H1 (cell line): ENCODE data around the gene HSF5.

ENCODE experiments used
- ATF3 ChIP-seq: IDR thresholded peaks from 2 replicates; pipeline ENCODE4 v1.6.1; 2011; ENCODE audit warnings: low read depth, mild to moderate bottlenecking, low read length; ENCODE audit not compliant: insufficient read depth
- CTCF ChIP-seq, 3 experiments: IDR thresholded peaks; 1 replicate in 2 of 3; 2 replicates in 1 of 3; pipeline versions ENCODE4 v1.5.1 to v1.6.1; 2011; ENCODE audit warnings: low read length in 3 of 3, mild to moderate bottlenecking in 3 of 3, inconsistent platforms in 2 of 3, low read depth in 1 of 3, moderate library complexity in 1 of 3; ENCODE audit not compliant: insufficient read depth in 1 of 3; ENCODE audit errors: control extremely low read depth in 1 of 3
- EZH2 ChIP-seq: fragments of 200-600 bp; sonication (generic); IDR thresholded peaks from 2 replicates; pipeline ENCODE4 v1.7.1; 2012; ENCODE audit warnings: low read depth, mild to moderate bottlenecking, moderate library complexity, low read length, inconsistent platforms; ENCODE audit not compliant: severe bottlenecking
- HDAC2 ChIP-seq, 2 experiments: fragments of 300-600 bp in 1 of 2; sonication (generic) in 1 of 2; IDR thresholded peaks; 2 replicates each; pipeline ENCODE4 v1.6.1; 2011 to 2012; ENCODE audit warnings: low read depth in 2 of 2, low read length in 2 of 2, mild to moderate bottlenecking in 2 of 2, moderate library complexity in 2 of 2, borderline replicate concordance in 1 of 2, inconsistent platforms in 1 of 2
- HDAC6 ChIP-seq: IDR thresholded peaks from one replicate; pipeline ENCODE4 v1.7.1; 2012; ENCODE audit warnings: low read depth, mild to moderate bottlenecking, inconsistent platforms, low read length, moderate library complexity
- NRF1 ChIP-seq: IDR thresholded peaks from 2 replicates; pipeline ENCODE4 v1.6.1; 2011; ENCODE audit warnings: mild to moderate bottlenecking, low read depth, low read length, improper control_type of control experiment
- POLR2A ChIP-seq, 2 experiments: IDR thresholded peaks; 1 replicate in 1 of 2; 2 replicates in 1 of 2; pipeline ENCODE4 v1.6.1; 2011; ENCODE audit warnings: low read depth in 2 of 2, low read length in 2 of 2, mild to moderate bottlenecking in 2 of 2; ENCODE audit errors: control extremely low read depth in 1 of 2
- RAD21 ChIP-seq, 2 experiments: IDR thresholded peaks in 1 of 2; conservative IDR thresholded peaks in 1 of 2; 2 replicates each; pipeline ENCODE4 v1.6.1; 2011; ENCODE audit warnings: low read depth in 2 of 2, low read length in 2 of 2, improper control_type of control experiment in 1 of 2, inconsistent platforms in 1 of 2, mild to moderate bottlenecking in 1 of 2, moderate library complexity in 1 of 2
- RNF2 ChIP-seq: fragments of 200-900, 300-1000 bp; sonication (generic); IDR thresholded peaks from 2 replicates; pipeline ENCODE4 v1.7.1; 2016; ENCODE audit warnings: borderline replicate concordance, low read depth, mild to moderate bottlenecking, antibody characterized with exemption, low read length; ENCODE audit not compliant: poor library complexity, severe bottlenecking; ENCODE audit errors: missing control alignments
- SP2 ChIP-seq: IDR thresholded peaks from 2 replicates; pipeline ENCODE4 v1.6.1; 2012; ENCODE audit warnings: mild to moderate bottlenecking, low read length, inconsistent platforms
- SRF ChIP-seq: IDR thresholded peaks from 2 replicates; pipeline ENCODE4 v1.6.1; 2011; ENCODE audit warnings: mild to moderate bottlenecking, low read depth, low read length, moderate library complexity
- SUZ12 ChIP-seq: fragments of 200-600 bp; sonication (generic); IDR thresholded peaks from 2 replicates; pipeline ENCODE4 v1.6.1; 2012; ENCODE audit warnings: mild to moderate bottlenecking, inconsistent platforms, low read length, moderate library complexity, mixed read lengths
- USF2 ChIP-seq: IDR thresholded peaks from 2 replicates; pipeline ENCODE4 v1.6.1; 2011; ENCODE audit warnings: low read length, improper control_type of control experiment

GRCh38 chr17:58531661-58532554, 43.7 kb upstream of the HSF5 start:
- no peak for TF ChIP-seq SP2
- no peak for TF ChIP-seq CTCF (IDR thresholded peaks at IDR 0.05; ENCODE audit: control extremely low read depth in 1 of 3, insufficient read depth in 1 of 3, low read depth in 1 of 3, low read length in 3 of 3)
- no peak for TF ChIP-seq SUZ12
- no peak for TF ChIP-seq USF2
- no peak for TF ChIP-seq HDAC2 (IDR thresholded peaks at IDR 0.05; ENCODE audit: borderline replicate concordance in 1 of 2, low read depth in 2 of 2, low read length in 2 of 2)
- no peak for TF ChIP-seq RAD21 (IDR thresholded peaks at IDR 0.05 in 1 of 2, conservative IDR thresholded peaks at IDR 0.05 in 1 of 2; ENCODE audit: low read depth in 2 of 2, low read length in 2 of 2)
- no peak for TF ChIP-seq RNF2
- TF ChIP-seq EZH2 = no peak
- no peak for TF ChIP-seq ATF3
- TF ChIP-seq HDAC6 = no peak
- TF ChIP-seq POLR2A (IDR thresholded peaks at IDR 0.05; ENCODE audit: control extremely low read depth in 1 of 2, low read depth in 2 of 2, low read length in 2 of 2) = no peak
- no peak for TF ChIP-seq SRF
- no peak for TF ChIP-seq NRF1
